Measurements from ENCODE around the gene PPAN. TPM values are rescaled to one million over a fixed set of nuclear protein-coding genes. Genes with fewer than 3 reads are reported as not detected.

The PPAN gene
- total RNA-seq, 2 donors from 2014 or later = 12.7 to 23.2 TPM

DNA sequence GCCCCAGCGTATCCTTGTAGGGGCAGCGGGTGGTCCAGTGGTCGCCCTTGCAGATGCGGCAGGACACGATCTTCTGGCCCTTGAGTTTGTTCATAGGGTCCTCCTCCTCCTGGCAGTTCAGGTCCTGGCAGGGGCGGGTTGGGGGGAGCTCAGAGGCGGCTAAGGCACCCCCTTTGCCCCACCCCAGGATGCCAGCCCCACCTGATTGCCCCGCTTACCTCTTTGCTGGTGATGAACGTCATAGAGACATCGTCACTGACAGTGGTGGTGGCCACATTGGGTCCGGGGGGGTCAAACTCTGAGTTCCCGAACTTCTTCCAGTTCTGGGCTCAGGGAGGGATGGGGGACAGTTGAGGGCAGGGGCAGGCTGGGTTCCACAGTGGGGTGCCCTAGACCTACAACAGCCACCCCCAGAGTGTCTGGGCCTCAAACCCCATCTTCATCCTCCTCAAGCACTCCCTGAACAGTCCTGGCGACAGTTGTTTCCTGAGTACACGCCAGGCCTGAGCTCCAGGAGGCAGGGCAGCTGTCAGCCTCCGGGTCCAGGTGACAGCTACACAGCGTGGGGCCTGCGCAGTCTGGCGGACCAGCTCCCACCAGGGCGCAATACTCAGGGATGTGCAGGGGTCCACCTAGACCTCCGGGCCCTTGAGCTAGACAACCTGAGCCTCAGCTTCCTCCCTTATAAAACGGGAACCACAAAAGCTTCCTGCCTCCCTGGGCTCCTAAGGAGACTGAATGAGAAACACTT lies 10.9 kb downstream of the PPAN start:
- Histone ChIP-seq H3K36me3 (peaks cover 44% of the 10 kb centered on the region), H3K27me3 (no peaks in the 10 kb centered on the region), H3K9me3 (no peaks in the 10 kb centered on the region), H3K4me3 (no peak overlapping the region), H3K27ac (no peak overlapping the region), H3K4me1 (peaks cover 0 to 27% of the 10 kb centered on the region in 2 donors)
- TF ChIP-seq, protein P1, sequence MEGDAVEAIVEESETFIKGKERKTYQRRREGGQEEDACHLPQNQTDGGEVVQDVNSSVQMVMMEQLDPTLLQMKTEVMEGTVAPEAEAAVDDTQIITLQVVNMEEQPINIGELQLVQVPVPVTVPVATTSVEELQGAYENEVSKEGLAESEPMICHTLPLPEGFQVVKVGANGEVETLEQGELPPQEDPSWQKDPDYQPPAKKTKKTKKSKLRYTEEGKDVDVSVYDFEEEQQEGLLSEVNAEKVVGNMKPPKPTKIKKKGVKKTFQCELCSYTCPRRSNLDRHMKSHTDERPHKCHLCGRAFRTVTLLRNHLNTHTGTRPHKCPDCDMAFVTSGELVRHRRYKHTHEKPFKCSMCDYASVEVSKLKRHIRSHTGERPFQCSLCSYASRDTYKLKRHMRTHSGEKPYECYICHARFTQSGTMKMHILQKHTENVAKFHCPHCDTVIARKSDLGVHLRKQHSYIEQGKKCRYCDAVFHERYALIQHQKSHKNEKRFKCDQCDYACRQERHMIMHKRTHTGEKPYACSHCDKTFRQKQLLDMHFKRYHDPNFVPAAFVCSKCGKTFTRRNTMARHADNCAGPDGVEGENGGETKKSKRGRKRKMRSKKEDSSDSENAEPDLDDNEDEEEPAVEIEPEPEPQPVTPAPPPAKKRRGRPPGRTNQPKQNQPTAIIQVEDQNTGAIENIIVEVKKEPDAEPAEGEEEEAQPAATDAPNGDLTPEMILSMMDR (IDR thresholded peaks at IDR 0.05) = no peak
- DNase-seq (ENCODE audit: low spot score) = no peak

DNA sequence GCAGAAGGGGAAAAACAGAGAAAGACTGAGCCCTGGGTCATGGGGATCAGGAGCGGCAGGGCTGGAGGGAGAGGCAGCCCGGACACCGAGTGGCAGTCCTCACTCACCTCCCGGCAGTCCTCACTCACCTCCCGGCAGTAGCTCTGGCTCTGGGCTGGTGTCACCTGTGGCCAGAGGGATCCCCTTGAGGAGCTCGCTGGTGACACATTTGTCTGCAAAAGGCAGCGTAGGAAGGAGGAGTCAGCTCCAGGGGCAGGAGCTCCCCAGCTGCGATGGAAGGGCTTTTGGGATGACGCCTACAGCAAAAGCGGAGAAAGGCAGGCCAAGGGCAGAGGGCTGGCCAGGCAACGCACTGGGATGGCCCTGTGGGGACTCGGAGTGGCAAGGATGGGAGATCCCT lies 12.8 kb downstream of the PPAN start:
- Histone ChIP-seq H3K9me3 (no peaks in the 10 kb centered on the region), H3K27ac (peak overlapping the region in 1 of 2 donors; percentile 81), H3K4me3 (peak overlapping the region; percentile 81 to 95), H3K36me3 (peaks cover 44% of the 10 kb centered on the region), H3K27me3 (no peaks in the 10 kb centered on the region), H3K4me1 (peaks cover 0 to 18% of the 10 kb centered on the region in 2 donors)
- no peak for DNase-seq (ENCODE audit: low spot score)
- TF ChIP-seq, protein P1 (IDR thresholded peaks at IDR 0.05) = no peak

DNA sequence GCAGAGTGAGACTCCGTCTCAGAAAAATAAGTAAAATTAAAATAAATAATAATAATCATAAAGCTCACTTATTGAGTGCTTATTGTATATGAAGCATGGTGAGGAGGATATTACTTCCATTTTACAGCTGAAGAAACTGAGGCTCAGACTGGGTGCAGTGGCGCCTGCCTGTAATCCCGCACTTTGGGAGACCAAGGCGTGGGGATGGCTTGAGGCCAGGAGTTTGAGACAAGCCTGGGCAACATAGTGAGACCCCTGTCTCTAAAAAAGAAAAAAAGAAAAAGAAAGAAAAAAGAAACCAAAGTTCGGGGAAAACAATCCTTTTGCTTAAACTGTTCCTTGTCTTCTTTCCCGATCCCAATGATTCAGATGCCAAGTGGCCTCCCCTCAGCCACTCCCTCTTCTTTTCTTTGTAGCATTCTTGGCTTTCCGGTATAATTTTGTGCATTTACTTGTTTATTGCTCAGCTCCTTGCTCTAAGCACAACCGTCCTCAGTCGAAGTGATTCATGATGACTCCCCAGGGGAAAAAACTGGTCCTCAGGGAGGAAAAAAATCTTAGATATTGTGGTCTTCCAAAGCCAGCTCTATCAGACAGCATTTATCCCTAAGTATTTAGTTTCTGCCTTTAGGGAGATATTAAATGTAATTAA lies 14.5 kb downstream of the PPAN start:
- peaks cover 0 to 18% of the 10 kb centered on the region in 2 donors for H3K4me1 ChIP-seq
- H3K4me3 ChIP-seq = no peak overlapping the region
- TF ChIP-seq, protein P1 (IDR thresholded peaks at IDR 0.05) = no peak
- DNase-seq (ENCODE audit: low spot score) = peak; percentile 74
- H3K36me3 ChIP-seq = peaks cover 30% of the 10 kb centered on the region
- H3K9me3 ChIP-seq = no peaks in the 10 kb centered on the region
- H3K27ac ChIP-seq = peak overlapping the region in 1 of 2 donors; percentile 72
- H3K27me3 ChIP-seq = no peaks in the 10 kb centered on the region

DNA sequence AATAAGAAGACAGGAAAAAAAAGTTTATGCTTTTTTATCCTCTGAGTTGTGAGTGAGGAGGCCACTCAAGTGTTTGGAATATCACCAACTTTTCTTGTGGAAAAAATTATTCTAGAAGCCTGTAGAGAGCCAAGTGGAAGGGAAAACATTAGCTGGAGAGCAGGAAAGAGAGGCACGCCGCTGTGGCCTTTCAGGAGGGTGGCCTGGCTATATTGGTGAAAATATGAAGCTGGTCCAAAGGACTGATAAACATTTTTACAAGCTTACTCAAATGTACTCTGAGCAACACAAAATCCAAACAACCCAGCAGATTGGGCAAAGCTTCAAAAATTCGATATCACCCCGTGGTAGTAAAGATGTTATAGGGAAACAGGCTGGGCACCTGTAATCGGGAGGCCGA lies 15.9 kb downstream of the PPAN start:
- peak overlapping the region in 1 of 2 donors; percentile 72 for H3K27ac ChIP-seq
- H3K27me3 ChIP-seq = no peaks in the 10 kb centered on the region
- TF ChIP-seq, protein P1 (IDR thresholded peaks at IDR 0.05) = no peak
- no peak overlapping the region for H3K4me3 ChIP-seq
- DNase-seq (ENCODE audit: low spot score) = no peak
- H3K9me3 ChIP-seq = no peaks in the 10 kb centered on the region
- H3K4me1 ChIP-seq = peaks cover 0 to 18% of the 10 kb centered on the region in 2 donors
- peaks cover 16% of the 10 kb centered on the region for H3K36me3 ChIP-seq

DNA sequence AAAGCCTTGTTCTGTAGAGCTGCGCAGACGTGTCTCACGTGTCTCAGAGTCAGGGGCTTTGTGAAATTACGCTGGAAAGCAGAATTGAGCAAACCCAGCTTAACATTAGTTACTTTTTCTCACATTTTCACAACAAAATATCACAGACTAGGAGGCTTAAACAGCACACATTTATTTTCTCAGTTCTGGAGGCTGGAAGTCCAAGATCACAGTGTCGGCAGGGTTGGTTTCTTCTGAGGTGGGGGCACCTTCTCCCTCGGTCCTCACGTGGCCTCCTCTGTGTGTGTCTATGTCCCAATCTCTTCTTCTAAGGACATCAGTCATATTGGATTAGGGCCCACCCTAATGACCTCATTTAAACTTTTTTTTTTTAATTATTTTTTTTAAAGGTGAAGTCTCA lies 18.3 kb downstream of the PPAN start:
- H3K4me3 ChIP-seq = no peak overlapping the region
- H3K4me1 ChIP-seq = peaks cover 0 to 5% of the 10 kb centered on the region in 2 donors
- no peak for DNase-seq (ENCODE audit: low spot score)
- TF ChIP-seq, protein P1 (IDR thresholded peaks at IDR 0.05) = no peak
- no peaks in the 10 kb centered on the region for H3K27me3 ChIP-seq
- no peak overlapping the region for H3K27ac ChIP-seq
- H3K36me3 ChIP-seq = no peaks in the 10 kb centered on the region
- no peaks in the 10 kb centered on the region for H3K9me3 ChIP-seq
